NCI-H2029 treated with DMSO at 0.1 percent for 48 hours (cell line): Measurements from ENCODE around the gene MMP15.
"Not testable (repeated sequence)": the region's sequence is repeated elsewhere in the genome, so short reads cannot be mapped to it uniquely, and the experiment has no call there.

Experiments
- DNase-seq: peaks from one replicate; lab custom pipeline; 2025; lab: John Stamatoyannopoulos, UW

MMP15 gene

DNA sequence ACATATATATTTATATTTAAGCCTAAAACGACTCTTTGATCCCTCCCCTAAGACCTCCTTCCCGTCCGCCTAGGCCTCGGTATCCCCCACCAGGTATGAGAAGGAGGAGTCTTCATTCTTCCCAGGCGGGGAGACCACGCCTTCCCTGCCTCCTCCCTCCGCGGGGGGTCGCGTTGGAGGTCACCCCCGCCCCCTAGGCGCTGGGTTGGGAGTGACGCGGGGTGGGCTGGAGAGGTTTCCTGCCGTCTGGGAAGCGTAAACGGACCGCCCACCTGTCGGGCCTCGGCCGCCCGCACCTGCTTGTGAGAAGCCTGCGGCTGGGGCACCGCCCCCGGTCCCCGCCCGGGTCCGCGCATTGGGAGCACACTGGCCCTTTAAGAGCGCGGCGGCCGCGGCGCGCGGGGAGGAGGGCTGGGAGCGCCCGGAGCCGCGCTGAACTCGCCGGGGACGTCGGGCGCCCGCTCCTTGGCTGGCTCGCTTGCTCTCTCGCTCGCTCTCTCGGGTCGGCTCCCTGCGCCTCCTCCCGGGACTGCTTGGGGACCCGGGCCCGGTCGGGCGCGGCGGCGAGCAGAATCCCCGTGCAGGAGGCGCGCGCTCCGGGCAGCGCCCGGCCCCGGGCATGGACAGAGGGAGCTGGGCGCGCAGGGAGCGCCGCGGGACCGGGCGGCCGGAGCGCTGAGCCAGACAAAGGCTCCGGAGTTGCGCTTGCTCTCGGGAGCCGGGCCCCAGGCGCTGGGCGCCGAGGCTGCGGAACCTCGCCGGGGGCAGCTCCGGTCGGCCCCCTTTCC lies at the start of gene MMP15:
TSS of gene MMP15 (plus strand) at position 404 of the 788 bp plus-strand sequence. CDS start 597 bp downstream, outside the sequence.
- no peak for DNase-seq

- no peak for DNase-seq
Observed at GRCh38 chr16:57976331-57976796, 49.2 kb upstream of the MMP15 start.

GRCh38 chr16:57977418-57978069 lies 48.0 kb upstream of the MMP15 start:
- no peak for DNase-seq

DNA sequence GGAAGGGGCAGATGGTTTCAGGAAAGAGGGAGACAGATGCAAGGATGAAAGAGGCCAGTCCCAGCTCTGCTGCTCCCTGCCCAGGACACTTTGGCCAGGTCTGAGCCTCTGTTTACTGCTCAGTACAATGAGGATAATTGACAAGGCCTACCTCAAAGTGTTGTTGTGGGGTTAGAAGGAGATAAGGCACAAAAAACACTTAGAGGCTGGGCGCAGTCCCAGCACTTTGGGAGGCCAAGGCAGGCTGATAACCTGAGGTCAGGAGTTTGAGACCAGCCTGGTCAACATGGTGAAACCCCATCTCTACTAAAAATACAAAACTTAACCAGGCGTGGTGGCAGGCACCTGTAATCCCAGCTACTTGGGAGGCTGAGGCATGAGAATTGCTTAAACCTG lies 47.5 kb upstream of the MMP15 start:
- DNase-seq: not testable (repeated sequence)

DNA sequence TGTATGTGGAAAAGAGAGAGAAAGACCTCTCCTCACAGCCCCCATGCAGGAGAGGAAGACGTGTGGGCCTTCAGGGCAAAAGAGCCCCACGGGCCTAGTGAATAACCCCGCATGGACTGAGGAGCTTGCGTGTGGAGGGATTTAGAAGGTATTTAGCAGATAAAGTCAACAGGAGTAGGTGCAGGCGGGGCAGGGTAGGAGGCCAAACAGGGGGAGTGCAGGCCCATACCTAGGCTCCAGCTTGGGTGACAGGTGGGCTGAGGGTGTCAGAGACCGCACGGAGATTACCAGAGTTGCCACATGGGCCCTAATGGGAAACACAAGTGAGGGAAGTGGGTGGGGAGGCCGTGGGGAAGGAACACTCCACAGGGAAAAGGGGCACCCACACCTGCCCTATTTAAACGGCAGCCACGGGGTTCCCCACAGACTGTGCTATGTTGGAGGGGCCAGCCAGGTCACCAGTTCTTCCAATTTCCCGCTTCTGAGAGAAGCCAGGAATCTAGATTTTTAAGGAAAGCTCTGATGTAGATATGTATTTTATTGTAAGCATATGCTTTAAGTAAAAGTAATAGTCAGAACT lies 46.5 kb upstream of the MMP15 start:
- DNase-seq: no peak

GRCh38 chr16:57981636-57982035 lies 43.9 kb upstream of the MMP15 start:
- DNase-seq: no peak

GRCh38 chr16:57982385-57982784 lies 43.2 kb upstream of the MMP15 start:
- no peak for DNase-seq

GRCh38 chr16:57984443-57985203 lies 40.9 kb upstream of the MMP15 start:
- DNase-seq: no peak

- no peak for DNase-seq
Observed at GRCh38 chr16:57985204-57986181, 40.1 kb upstream of the MMP15 start.

- DNase-seq: no peak
Observed at GRCh38 chr16:57986196-57986595, 39.4 kb upstream of the MMP15 start.

DNA sequence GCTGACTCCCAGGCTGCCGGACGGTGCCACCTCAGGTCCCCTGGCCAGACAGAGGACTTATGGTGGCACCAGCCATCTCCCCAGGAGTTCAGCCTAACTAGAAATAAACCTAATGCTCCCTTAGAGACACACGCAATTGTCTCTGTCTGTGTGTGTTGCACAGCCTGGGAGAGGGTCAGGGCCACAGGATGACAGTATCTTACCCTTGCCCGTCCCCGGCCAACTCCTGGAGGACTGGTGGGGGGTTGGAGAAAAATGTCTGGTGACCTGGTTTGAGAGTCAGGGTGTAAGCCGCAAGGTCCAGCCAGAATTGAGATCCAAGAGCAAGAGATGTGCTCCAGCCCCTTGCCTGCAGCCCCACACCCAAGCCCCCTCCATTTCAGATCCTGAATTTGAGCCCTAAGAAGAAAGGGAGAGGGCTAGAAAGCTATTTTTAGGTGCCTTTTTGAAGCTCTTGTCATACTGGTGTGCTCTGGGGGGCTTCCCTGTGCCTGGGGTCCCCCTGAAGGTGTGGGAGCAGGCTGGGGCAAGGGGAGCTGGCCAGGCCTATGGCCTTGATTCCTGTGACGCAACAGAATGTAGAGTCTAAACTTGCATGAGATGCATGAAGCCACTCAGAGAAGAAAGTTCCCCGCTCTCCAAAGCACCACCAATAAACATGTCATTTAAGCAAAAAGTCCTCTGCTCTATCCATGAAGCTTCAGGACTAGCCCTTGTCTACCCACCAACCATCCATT lies 37.9 kb upstream of the MMP15 start:
- DNase-seq: no peak

- peak; percentile 17 for DNase-seq
Observed at GRCh38 chr16:57988929-57989328, 36.6 kb upstream of the MMP15 start.

DNA sequence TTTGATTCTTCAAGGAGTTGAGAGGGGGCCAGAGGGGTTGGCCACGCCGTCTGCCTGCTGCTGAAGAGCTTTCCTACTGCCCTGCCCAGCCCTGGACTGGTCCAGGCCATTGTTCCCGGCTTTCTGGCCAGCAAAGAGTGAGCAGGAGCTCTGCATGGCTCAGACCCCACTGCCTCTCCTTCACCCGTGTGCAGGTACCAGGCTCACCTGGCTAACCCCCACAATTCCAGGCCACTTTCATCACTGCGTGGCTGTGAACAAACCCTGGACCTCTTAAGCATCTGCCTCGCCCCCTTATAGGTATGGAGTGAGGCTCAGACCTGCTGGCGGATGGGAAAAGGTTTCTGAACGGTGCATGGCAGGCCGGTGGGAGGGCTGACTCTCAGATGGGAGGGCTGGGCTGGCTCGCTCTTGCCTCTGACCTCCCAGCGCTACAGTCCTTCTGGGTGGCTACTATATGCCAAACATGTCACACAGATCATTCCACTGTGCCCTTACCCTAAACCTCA lies 33.9 kb upstream of the MMP15 start:
- no peak for DNase-seq

DNA sequence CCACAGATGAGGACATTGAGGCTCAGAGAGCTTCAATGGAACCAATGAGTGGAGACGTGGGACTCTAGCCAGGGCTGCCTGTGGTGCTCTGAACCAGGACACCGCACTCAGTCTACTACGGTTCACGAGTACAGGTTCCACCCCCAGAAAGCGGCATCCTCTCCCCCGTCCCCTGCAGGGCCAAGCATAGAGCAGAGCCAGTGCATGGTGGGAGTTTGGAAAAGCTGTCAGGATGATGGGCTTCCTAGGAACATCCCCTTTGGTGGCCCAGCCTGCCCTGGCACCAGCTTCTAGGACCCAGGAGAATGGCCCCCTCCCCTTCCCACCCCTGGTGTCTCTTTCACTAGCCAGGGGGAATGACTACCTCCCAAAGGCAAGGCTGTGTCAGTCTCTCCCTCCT lies 33.5 kb upstream of the MMP15 start:
- no peak for DNase-seq

DNA sequence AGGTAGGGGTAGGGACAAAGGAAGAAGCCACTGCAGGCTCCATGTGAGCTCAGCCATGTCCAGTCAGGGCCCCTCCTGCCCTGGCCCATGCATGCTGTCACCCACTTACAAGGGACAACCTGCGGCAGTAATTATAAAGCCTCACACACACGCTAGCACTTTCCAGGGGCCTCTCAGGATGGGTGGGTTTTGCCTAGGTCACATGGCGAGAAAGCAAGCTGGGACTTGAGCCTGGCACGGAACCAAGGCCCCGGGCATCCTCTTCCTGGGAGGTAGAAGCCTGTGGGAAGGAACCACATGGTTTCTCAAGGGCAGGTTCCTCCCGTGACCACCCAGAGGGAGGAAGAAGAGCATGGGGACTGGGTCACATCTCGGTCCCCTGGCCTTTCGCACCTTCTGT lies 32.1 kb upstream of the MMP15 start:
- no peak for DNase-seq

- DNase-seq: no peak
Observed at GRCh38 chr16:57993897-57994296, 31.7 kb upstream of the MMP15 start.

DNA sequence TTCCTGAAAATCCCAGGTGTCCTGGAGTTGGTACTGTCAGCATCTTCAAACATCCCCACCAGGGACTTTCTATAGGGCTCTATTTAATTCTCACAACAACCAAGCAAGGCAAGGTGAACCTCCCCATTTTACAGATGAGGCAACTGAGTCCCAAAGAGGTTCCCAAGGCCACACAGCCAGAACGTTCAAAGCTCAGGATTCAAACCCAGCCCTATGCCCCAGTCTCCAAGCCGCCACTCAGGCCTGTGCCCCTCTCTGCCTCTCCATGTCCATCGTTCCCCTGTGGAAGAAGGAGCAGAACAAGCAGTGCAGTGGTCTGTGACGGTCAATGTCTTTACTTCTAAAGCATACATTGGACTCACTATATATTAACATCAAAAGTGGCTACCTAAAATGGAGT lies 31.2 kb upstream of the MMP15 start:
- DNase-seq: no peak

DNA sequence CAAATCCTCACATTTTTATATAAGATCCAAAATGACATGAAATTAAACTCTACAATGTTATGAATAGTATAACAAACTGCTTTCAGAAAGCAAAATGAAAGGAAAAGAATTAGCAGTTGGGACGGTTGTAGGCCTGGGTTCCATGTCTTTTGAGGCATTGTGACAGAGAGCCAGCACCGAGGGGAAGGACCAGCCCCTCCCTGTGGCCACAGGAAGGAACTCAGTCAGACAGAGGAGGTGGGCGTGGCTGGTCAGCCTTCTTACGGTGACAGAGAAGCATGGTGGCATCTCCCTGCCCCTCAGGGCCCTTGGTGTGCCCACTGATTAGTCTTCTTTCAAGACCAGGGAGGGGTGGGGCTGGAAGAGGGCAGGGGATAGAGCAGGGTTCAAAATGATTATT lies 30.8 kb upstream of the MMP15 start:
- no peak for DNase-seq

DNA sequence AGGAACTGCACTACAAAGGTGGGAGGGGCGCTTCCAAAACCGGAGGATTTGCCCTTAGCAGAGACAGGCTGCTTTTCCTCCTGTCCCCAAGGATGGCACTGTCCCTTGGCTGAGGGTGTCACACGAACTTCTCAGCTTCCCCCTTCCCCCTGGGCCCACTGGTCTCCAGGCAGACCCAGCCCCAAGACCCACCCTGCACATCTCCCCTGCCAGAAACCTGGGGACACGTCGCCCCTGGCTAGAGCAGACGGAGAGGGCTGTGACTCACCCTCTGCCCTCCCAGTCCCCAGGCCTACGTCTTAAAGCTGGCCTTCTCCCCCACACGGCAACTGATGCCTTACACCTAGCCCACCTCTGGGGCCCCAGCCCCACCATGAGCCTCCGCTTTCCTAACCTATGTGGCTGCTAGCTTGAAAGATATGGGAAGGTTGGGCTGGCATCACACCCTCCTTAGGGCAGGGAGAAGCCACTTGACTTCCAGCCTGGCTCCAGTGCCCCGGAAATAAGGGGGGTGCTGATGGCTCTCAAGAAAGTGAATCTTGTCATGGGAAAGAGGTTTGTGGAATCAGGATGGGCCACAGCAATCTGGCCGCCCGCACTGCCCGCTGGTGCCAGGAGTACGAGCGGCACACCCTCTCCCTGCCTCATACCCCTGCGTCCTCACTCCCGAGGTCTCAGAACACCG lies 29.7 kb upstream of the MMP15 start:
- no peak for DNase-seq
